GM12878 (cell line): ENCODE results near the gene ETHE1. TPM values are rescaled to one million over a fixed set of nuclear protein-coding genes. Genes with fewer than 3 reads are reported as not detected.

Experiments
- ATF3 ChIP-seq: IDR thresholded peaks from 2 replicates; pipeline ENCODE4 v1.6.1; 2011; ENCODE audit warnings: low read depth, mild to moderate bottlenecking, low read length, moderate library complexity, borderline replicate concordance; ENCODE audit errors: extremely low read depth
- BACH1 ChIP-seq: fragments of 450-650 bp; IDR thresholded peaks from 2 replicates; pipeline ENCODE4 v1.6.1; 2017; ENCODE audit warnings: mild to moderate bottlenecking, borderline replicate concordance
- CBX3 ChIP-seq: fragments of 200-600 bp; sonication (generic); IDR thresholded peaks from 2 replicates; pipeline ENCODE4 v1.6.1; 2016; ENCODE audit warnings: low read depth, borderline replicate concordance
- CEBPZ ChIP-seq: fragments of 150-350 bp; IDR thresholded peaks from 2 replicates; pipeline ENCODE4 v1.6.1; 2016; ENCODE audit warnings: low read depth, low read length
- DPF2 ChIP-seq: fragments of 450-650 bp; IDR thresholded peaks from 2 replicates; pipeline ENCODE4 v1.6.1; 2017; ENCODE audit warnings: mild to moderate bottlenecking
- IKZF1 ChIP-seq: fragments of 450-650 bp; conservative IDR thresholded peaks from 2 replicates; pipeline ENCODE4 v1.6.1; 2017; ENCODE audit warnings: antibody characterized with exemption, mild to moderate bottlenecking
- IKZF2 ChIP-seq, 2 experiments: fragments of 450-650 bp; IDR thresholded peaks; 2 replicates each; pipeline ENCODE4 v1.6.1; 2017; ENCODE audit warnings: mild to moderate bottlenecking in 2 of 2, moderate library complexity in 2 of 2
- KAT2A ChIP-seq: conservative IDR thresholded peaks from 2 replicates; pipeline ENCODE4 v1.6.1; 2011; ENCODE audit warnings: low read depth, low read length; ENCODE audit not compliant: control insufficient read depth
- MTA2 ChIP-seq: fragments of 450-650 bp; IDR thresholded peaks from 2 replicates; pipeline ENCODE4 v1.6.1; 2016; ENCODE audit warnings: low read depth, mild to moderate bottlenecking, moderate library complexity
- MYB ChIP-seq: fragments of 150-350 bp; IDR thresholded peaks from 2 replicates; pipeline ENCODE4 v1.6.1; 2014; ENCODE audit warnings: mild to moderate bottlenecking, low read depth, low read length, borderline replicate concordance
- NFIC ChIP-seq: IDR thresholded peaks from 2 replicates; pipeline ENCODE4 v1.6.1; 2012; ENCODE audit warnings: low read depth, mild to moderate bottlenecking, inconsistent platforms, low read length, moderate library complexity
- NR2F1 ChIP-seq: fragments of 450-650 bp; conservative IDR thresholded peaks from 2 replicates; pipeline ENCODE4 v1.6.1; 2017; ENCODE audit warnings: mild to moderate bottlenecking
- PKNOX1 ChIP-seq: fragments of 450-650 bp; IDR thresholded peaks from 2 replicates; pipeline ENCODE4 v1.6.1; 2016; ENCODE audit warnings: mild to moderate bottlenecking
- POLR2A ChIP-seq: IDR thresholded peaks from 2 replicates; pipeline ENCODE4 v1.6.1; 2011; ENCODE audit warnings: low read depth, mild to moderate bottlenecking, low read length
- RB1 ChIP-seq: fragments of 450-650 bp; formaldehyde crosslinking; IDR thresholded peaks from 2 replicates; pipeline ENCODE4 v1.6.1; 2017; ENCODE audit warnings: mild to moderate bottlenecking, borderline replicate concordance
- RBBP5 ChIP-seq: fragments of 200-600 bp; sonication (generic); conservative IDR thresholded peaks from 2 replicates; pipeline ENCODE4 v1.6.1; 2016
- RFX5 ChIP-seq: IDR thresholded peaks from 2 replicates; pipeline ENCODE4 v1.6.1; 2011; ENCODE audit warnings: low read depth, low read length, improper control_type of control experiment
- SMC3 ChIP-seq: IDR thresholded peaks from 2 replicates; pipeline ENCODE4 v1.6.1; 2011; ENCODE audit warnings: low read length, improper control_type of control experiment, borderline replicate concordance
- SUPT20H ChIP-seq: IDR thresholded peaks from 2 replicates; pipeline ENCODE4 v1.6.1; 2011; ENCODE audit warnings: low read depth, mild to moderate bottlenecking, low read length, moderate library complexity, borderline replicate concordance; ENCODE audit not compliant: control insufficient read depth
- SUZ12 ChIP-seq: fragments of 200-600 bp; sonication (generic); IDR thresholded peaks from one replicate; pipeline ENCODE4 v1.6.1; 2018; ENCODE audit warnings: antibody characterized with exemption, mild to moderate bottlenecking; ENCODE audit not compliant: unreplicated experiment
- TCF3 ChIP-seq: IDR thresholded peaks from 2 replicates; pipeline ENCODE4 v1.6.1; 2012; ENCODE audit warnings: low read depth, mild to moderate bottlenecking, low read length, borderline replicate concordance; ENCODE audit not compliant: insufficient read depth
- ZBTB11 ChIP-seq: fragments of 450-650 bp; formaldehyde crosslinking; IDR thresholded peaks from 2 replicates; pipeline ENCODE4 v1.5.0; 2022; ENCODE audit warnings: mild to moderate bottlenecking, missing genetic modification characterization
- ZZZ3 ChIP-seq: IDR thresholded peaks from 2 replicates; pipeline ENCODE4 v1.6.1; 2011; ENCODE audit warnings: low read depth; ENCODE audit not compliant: control insufficient read depth, insufficient read length
- polyA plus RNA-seq, 11 experiments: library from polyadenylated mRNA; depleted of rRNA in 4 of 11; unstranded in 6 of 11; stranded (reverse) in 5 of 11; fragments of >200 nt; fragmentation: Nextera tagmentation in 4 of 11; fragmentation: Illumina TruSeq in 1 of 11; extraction: Ambion mirVana in 4 of 11; extraction: Trizol in 1 of 11; gene quantifications; 1 replicate in 1 of 11; 2 replicates in 10 of 11; pipeline versions ENCODE4 v1.2.1 to v1.2.3, GENCODE V29; 2011 to 2016; ENCODE audit warnings: inconsistent platforms in 2 of 11, missing spikeins in 2 of 11, low read depth in 1 of 11
- total RNA-seq, 4 experiments: library from RNA; depleted of rRNA in 3 of 4; stranded (reverse); fragments of >200 nt in 3 of 4; fragmentation: Illumina TruSeq in 1 of 4; extraction: Trizol in 1 of 4; gene quantifications; 2 replicates each; pipeline versions ENCODE4 v1.2.1 to v1.2.3, GENCODE V29; 2013 to 2021

ETHE1 gene
- total and polyA plus RNA-seq, 10 of the 15 experiments (the other 5 are each of a cell fraction or from before 2014, with no cell fraction given) = 22.1 to 155 (median 52.7) TPM

- TF ChIP-seq ZBTB11 (CRISPR knock-in tag) (no peak), ZZZ3 (no peak), NFIC (no peak), KAT2A (no peak), PKNOX1 (peak; percentile 5; the same call in 1 of the 2 replicates), SMC3 (no peak), RBBP5 (no peak), NR2F1 (no peak), IKZF1 (peak; percentile 92), POLR2A (peak; percentile 72), CEBPZ (no peak), SUPT20H (no peak), IKZF2 (IDR thresholded peaks at IDR 0.05) (peak in 1 of 2 experiments; percentile 41; a peak in 1 of 4 replicates), CBX3 (no peak), RFX5 (peak; percentile 98), SUZ12 (no peak), ATF3 (peak; percentile 36; the same call in 1 of the 2 replicates), TCF3 (no peak), DPF2 (no peak; the same call in 1 of the 2 replicates), MYB (no peak), BACH1 (no peak), MTA2 (no peak), RB1 (peak; percentile 82; the same call in 1 of the 2 replicates)
These were observed 48.4 kb upstream of the ETHE1 start, which contains the start of the genes PINLYP and XRCC1 (continued) for GRCh38 chr19:43575156-43575950.
